Adrenal gland (tissue), 12 donors: ENCODE data around the gene LHPP. TPM values are rescaled to one million over a fixed set of nuclear protein-coding genes. Genes with fewer than 3 reads are reported as not detected.

Source experiments
- DNase-seq, 7 donors: peaks; one replicate each; pipeline ENCODE4 v3.0.0-alpha.2; 2019 to 2020
- H3K27ac ChIP-seq, 5 donors: fragments of 200-600 bp; sonication (generic) in 4 of 5; 1 replicate in 3 of 5; 2 replicates in 2 of 5; pipeline versions ENCODE4 v1.5.1 to v1.8.0; 2016 to 2020; ENCODE audit warnings: mild to moderate bottlenecking in 1 of 5
- H3K27me3 ChIP-seq: fragments of 200-600 bp; 2 replicates; pipeline ENCODE4 v1.8.0; 2021
- H3K36me3 ChIP-seq, 2 donors: fragments of 200-600 bp; replicated peaks in 1 of 2; 1 replicate in 1 of 2; 2 replicates in 1 of 2; pipeline versions ENCODE4 v1.5.1 to v1.8.0; 2018 to 2022
- H3K4me1 ChIP-seq, 2 donors: fragments of 200-600 bp; replicated peaks in 1 of 2; 1 replicate in 1 of 2; 2 replicates in 1 of 2; pipeline versions ENCODE4 v1.5.1 to v1.8.0; 2018 to 2021
- H3K4me3 ChIP-seq, 4 donors: fragments of 200-600 bp; sonication (generic) in 3 of 4; one replicate each; pipeline ENCODE4 v1.5.1; 2016 to 2018
- H3K9me3 ChIP-seq, 3 donors: fragments of 200-600 bp; sonication (generic) in 1 of 3; replicated peaks in 1 of 3; 1 replicate in 2 of 3; 2 replicates in 1 of 3; pipeline versions ENCODE4 v1.5.1 to v1.8.0; 2016 to 2021
- CTCF ChIP-seq, 6 experiments: fragments of 450-650 bp in 4 of 6; fragments of 200-600 bp in 2 of 6; sonication (generic) in 1 of 6; IDR thresholded peaks; 1 replicate in 5 of 6; 2 replicates in 1 of 6; pipeline versions ENCODE4 v1.5.1 to v1.8.0; 2016 to 2021; ENCODE audit warnings: antibody characterized with exemption in 6 of 6, mild to moderate bottlenecking in 2 of 6, moderate library complexity in 1 of 6
- POLR2A ChIP-seq, 2 donors: fragments of 450-650 bp; IDR thresholded peaks; one replicate each; pipeline ENCODE4 v1.6.1; 2017; ENCODE audit warnings: antibody characterized with exemption in 2 of 2, mild to moderate bottlenecking in 2 of 2, moderate library complexity in 1 of 2
- WGBS, 4 donors: extraction: QIAGEN DNeasy Blood & Tissue Kit in 2 of 4; methylation state at CpG; one replicate each; pipeline versions ENCODE4 v1.1.5 to v1.1.7; 2013 to 2017; 5-methylcytosine and 5-hydroxymethylcytosine counted together
- intact Hi-C, 2 donors: fragments of 100-400 bp; cut with DNase I; formaldehyde crosslinking; loops; one replicate each; pipeline versions ENCODE4 v1.14.1 to v1.15.0; 2022 to 2023
- polyA plus RNA-seq, 3 donors: library from polyadenylated mRNA; stranded (reverse); fragments of 200-250 nt in 2 of 3; fragments of 350-450 nt in 1 of 3; fragmentation: Illumina TruSeq in 1 of 3; extraction: RNeasy Lipid Tissue Mini Kit (QIAGEN cat#74804) in 1 of 3; gene quantifications; one replicate each; pipeline ENCODE4 v1.2.3, GENCODE V29; 2013 to 2014
- total RNA-seq, 9 donors: library from RNA; depleted of rRNA in 4 of 9; stranded (reverse); fragments of >200 nt in 4 of 9; fragments of 120-200 nt in 1 of 9; fragmentation: NEBNext Ultra II Directional in 1 of 9; extraction: Animal tissue kit (Norgen Biotek cat#: 25700) in 1 of 9; gene quantifications; one replicate each; pipeline versions ENCODE4 v1.1.0 to v1.2.4, GENCODE V29; 2013 to 2023
- donor health status: healthy with polysubstance abuse.
- donor health status: Bipolar disorder and iron deficiency.
- donor health status: DM: yes; HTN: yes; CAD: no.
- donor health status: DM: no; HTN: no; CAD: no.
- donor health status: DM: no; HTN: no; CAD: no.
- donor health status: DM: yes; HTN: yes; CAD: no.

The LHPP gene
- total and polyA plus RNA-seq, 12 donors, result 10.5 to 70.1 (median 43.4) TPM

- peak overlapping the region in 2 of 5 donors; percentile 18 to 73 for H3K27ac ChIP-seq
- DNase-seq, result peak in 1 of 7 donors; percentile 18
- H3K9me3 ChIP-seq, result no peaks in the 10 kb centered on the region
- intact Hi-C loops, result loop anchor here (2.0 to 10.0 kb wide), 3 partner anchors 89 to 291 kb away; partner anchors contain the start of gene FAM53B (in 1 of the 2)
- WGBS, 4 donors, result 15 to 68% (median 65%) methylated on average over 2 to 18 of the region's 18 CpGs
- H3K4me1 ChIP-seq, result peaks cover 17 to 38% of the 10 kb centered on the region in 2 donors
- TF ChIP-seq CTCF (IDR thresholded peaks at IDR 0.05), result no peak
- TF ChIP-seq POLR2A (IDR thresholded peaks at IDR 0.05), result no peak
- no peaks in the 10 kb centered on the region for H3K27me3 ChIP-seq
- H3K36me3 ChIP-seq, result no peaks in the 10 kb centered on the region
- no peak overlapping the region for H3K4me3 ChIP-seq
Measured at GRCh38 chr10:124535731-124536495, 74.3 kb downstream of the LHPP start.

GRCh38 chr10:124536496-124537050 is 75.0 kb downstream of the LHPP start:
- Histone ChIP-seq H3K27ac (peak overlapping the region in 2 of 5 donors; percentile 18 to 73), H3K27me3 (no peaks in the 10 kb centered on the region), H3K36me3 (no peaks in the 10 kb centered on the region), H3K4me1 (peaks cover 17 to 38% of the 10 kb centered on the region in 2 donors), H3K9me3 (no peaks in the 10 kb centered on the region), H3K4me3 (no peak overlapping the region)
- DNase-seq, result no peak
- intact Hi-C loops, result loop anchor here in 1 of 2 donors (5.0 to 10.0 kb wide), 2 partner anchors 88 to 206 kb away; partner anchors contain the start of gene FAM53B
- 71 to 82% (median 82%) methylated on average over 2 to 5 of the region's 5 CpGs for WGBS, 4 donors
- no peak for TF ChIP-seq CTCF (IDR thresholded peaks at IDR 0.05)
- TF ChIP-seq POLR2A (IDR thresholded peaks at IDR 0.05), result no peak

GRCh38 chr10:124537166-124537725 is 75.6 kb downstream of the LHPP start:
- Histone ChIP-seq H3K27me3 (no peaks in the 10 kb centered on the region), H3K4me1 (peaks cover 13 to 35% of the 10 kb centered on the region in 2 donors), H3K9me3 (no peaks in the 10 kb centered on the region), H3K36me3 (no peaks in the 10 kb centered on the region), H3K4me3 (no peak overlapping the region), H3K27ac (peak overlapping the region in 1 of 5 donors; percentile 23)
- intact Hi-C loops, result loop anchor here in 1 of 2 donors (5.0 to 10.0 kb wide), 2 partner anchors 88 to 205 kb away; partner anchors contain the start of gene FAM53B
- 86 to 98% (median 92%) methylated on average over 9 to 18 of the region's 18 CpGs for WGBS, 4 donors
- DNase-seq, result no peak
- no peak for TF ChIP-seq CTCF (IDR thresholded peaks at IDR 0.05)
- TF ChIP-seq POLR2A (IDR thresholded peaks at IDR 0.05), result no peak

GRCh38 chr10:124537891-124538290 is 76.3 kb downstream of the LHPP start:
- H3K4me3 ChIP-seq, result no peak overlapping the region
- no peak for TF ChIP-seq POLR2A (IDR thresholded peaks at IDR 0.05)
- intact Hi-C loops, result loop anchor here in 1 of 2 donors (5.0 to 10.0 kb wide), 2 partner anchors 87 to 204 kb away; partner anchors contain the start of gene FAM53B
- H3K27me3 ChIP-seq, result no peaks in the 10 kb centered on the region
- H3K27ac ChIP-seq, result peak overlapping the region in 1 of 5 donors; percentile 58
- peaks cover 8 to 29% of the 10 kb centered on the region in 2 donors for H3K4me1 ChIP-seq
- no peaks in the 10 kb centered on the region for H3K36me3 ChIP-seq
- WGBS, 4 donors, result 81 to 97% (median 84%) methylated on average over 1 to 13 of the region's 13 CpGs
- no peaks in the 10 kb centered on the region for H3K9me3 ChIP-seq
- no peak for DNase-seq
